ENCODE results near the gene CPZ.
"Not testable (repeated sequence)": the region's sequence is repeated elsewhere in the genome, so short reads cannot be mapped to it uniquely, and the experiment has no call there.

Gene CPZ

DNA sequence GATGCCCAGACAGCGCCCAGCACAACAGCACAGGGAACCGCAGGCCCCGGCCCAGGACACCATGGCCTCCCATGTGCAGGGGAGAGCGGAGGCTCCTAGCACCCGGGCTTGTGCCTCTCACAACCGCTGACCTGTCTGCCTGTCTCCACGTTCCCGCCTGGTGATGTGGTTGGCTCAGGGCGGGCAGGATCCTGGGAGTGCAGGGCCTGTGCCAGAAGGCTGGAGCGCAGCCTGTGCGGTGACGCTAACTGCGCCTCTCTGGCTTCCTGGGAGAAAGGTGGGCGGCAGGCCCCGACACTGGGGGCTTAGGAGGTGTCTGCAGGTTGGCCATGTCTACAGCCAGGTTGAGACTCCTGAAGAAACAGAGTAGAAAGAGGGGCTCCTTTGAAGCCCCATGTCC is 48.7 kb downstream of the CPZ start:
- DNase-seq, result no peak

DNA sequence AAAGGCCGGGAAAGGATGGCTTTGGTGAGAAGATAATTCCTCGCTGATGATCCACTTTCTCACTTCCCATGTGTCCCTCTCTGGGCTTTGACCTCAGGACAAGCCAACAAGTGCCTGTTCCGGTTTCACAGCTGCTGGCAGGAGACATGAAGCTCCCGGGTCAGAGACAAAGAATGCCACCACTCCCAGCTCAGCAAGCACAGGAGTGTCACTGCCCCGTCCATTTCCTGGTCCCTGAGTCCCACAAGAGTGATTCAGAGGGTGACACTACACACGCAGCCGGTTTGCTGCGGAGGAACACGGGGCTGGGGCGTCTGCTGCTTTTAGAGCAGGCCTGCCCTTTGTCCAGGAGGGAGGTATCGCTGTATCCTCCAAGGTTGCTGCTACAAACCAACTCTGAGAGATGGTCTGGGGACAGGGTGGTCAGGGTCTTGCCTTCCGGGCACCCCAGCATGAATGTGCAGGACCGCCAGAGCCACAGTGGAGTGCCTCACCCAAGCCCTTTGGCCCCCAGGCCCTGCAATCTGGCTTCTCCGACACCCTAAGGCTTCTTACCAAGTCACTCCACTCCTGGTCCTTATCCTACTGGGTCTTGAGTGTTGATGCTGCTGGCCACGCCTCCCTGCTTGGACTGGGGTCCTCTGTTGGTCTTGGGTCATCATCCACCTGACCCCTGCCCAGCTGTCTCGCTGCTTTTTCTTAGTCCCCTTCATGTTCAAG is 49.5 kb downstream of the CPZ start:
- DNase-seq, result no peak

DNA sequence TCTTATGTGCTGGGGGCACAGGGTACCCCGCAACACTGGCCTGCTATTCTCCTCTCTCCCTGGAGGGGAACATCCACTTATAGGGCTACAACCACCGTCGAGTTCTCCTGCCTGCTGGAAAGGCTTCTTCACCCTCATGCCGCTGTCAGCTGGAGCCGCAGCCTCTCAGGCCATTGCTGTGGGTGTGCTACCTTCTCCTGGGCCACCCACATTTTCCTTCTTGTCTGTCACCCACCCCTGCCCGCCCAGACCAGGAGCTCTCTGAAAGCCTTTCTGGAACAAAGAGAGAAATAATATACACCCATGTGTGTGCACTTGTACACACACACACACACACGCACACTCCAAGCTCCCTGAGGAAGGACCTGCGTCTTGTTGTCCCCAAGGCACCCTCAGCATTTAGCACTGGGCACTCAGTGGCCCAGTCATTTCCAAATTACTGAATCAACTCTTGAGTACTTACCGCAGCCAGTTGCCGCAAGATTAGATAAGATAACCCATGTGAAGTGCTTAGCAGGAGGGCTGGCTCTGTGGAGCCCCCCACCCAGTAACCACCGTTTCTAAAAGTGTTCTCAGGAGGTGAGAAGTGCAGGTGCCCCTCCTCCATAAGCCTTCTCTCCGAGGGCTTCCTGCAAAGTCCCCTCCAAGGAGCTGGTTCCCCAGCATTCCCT is 50.2 kb downstream of the CPZ start:
- no peak for DNase-seq

GRCh38 chr4:8643441-8643840 is 50.9 kb downstream of the CPZ start:
- no peak for DNase-seq

- DNase-seq, result no peak
These were observed 51.4 kb downstream of the CPZ start for GRCh38 chr4:8643986-8644385.

GRCh38 chr4:8644461-8644891 is 51.9 kb downstream of the CPZ start:
- DNase-seq, result no peak

DNA sequence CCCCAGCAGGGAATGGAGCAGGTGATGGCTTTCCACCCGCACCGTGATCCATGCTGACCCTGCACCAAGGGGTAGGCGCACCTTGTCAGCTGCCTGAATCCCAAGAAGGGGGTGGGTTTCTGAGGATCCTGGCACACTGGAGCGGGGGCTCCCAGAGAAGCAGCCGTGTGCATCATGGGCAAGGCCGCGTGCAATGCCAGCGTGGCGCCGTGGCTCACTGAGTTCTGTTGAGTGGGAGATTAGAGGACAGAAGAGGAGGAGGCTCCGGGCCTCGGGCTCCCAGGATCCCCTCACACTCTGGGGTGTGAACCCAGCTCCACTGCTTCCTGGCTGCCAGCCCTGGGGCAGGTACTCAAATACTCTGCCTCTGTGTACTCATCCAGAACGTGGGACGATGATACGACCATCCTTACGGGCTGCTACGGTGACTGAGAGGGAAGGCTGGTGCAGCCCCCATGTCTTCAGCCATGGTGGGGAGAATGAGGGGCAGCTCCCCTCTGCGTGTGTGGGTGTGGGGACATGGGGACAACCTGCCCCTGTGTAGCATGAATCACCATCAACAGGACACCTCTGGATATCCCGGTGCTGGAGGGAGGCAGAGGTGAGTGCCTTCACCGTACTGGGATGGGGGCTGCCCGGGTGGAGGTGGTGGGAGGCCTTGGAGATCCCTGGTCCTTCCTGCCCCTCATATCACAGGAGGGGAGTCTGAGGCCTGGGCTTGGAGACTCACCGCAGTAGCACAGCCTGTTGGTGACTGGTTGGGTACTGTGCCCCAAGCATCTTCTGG is 52.6 kb downstream of the CPZ start:
- DNase-seq, result no peak

GRCh38 chr4:8645753-8646124 is 53.2 kb downstream of the CPZ start:
- DNase-seq, result no peak

- DNase-seq, result no peak
These were observed 53.9 kb downstream of the CPZ start for GRCh38 chr4:8646296-8647093.

GRCh38 chr4:8647094-8647570 is 54.6 kb downstream of the CPZ start:
- no peak for DNase-seq

DNA sequence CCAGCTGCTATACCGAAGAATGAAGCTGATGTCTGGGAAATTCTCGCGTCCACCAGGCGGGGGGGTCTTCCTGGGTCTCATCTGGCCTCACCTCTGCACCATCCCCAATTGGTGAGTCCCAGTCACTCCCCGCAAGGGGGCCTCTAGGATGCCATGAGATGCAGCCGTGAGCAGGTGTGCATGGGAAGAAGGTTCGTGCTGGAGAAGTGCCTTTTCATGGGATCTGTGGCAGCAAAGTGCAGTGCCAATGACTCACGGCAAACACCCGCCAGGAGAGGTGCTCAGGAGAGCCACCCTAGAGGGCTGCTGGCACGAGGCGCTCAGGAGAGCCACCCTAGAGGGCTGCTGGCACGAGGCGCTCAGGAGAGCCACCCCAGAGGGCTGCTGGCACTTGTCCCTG is 55.1 kb downstream of the CPZ start:
- no peak for DNase-seq

DNA sequence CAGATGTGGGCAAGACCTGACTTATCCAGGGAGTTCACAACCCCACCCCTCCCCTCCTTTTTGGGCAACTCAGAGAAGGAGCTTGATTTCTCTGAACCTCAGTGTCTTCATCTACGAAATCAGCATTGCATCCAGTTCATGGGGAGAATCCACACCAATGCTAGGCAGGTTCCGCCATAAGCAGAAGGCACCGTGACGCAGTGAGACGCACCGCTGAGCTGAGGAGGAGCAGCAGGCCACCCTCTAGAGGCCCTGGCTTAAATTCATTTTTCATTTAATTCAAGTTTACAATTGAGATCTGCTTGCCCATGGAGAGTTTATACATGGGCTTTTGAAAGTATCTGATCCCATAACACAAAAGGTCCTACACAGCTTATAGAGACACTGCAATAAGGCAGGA is 55.7 kb downstream of the CPZ start:
- DNase-seq, result no peak

GRCh38 chr4:8648816-8649630 is 56.5 kb downstream of the CPZ start:
- DNase-seq, result no peak

DNA sequence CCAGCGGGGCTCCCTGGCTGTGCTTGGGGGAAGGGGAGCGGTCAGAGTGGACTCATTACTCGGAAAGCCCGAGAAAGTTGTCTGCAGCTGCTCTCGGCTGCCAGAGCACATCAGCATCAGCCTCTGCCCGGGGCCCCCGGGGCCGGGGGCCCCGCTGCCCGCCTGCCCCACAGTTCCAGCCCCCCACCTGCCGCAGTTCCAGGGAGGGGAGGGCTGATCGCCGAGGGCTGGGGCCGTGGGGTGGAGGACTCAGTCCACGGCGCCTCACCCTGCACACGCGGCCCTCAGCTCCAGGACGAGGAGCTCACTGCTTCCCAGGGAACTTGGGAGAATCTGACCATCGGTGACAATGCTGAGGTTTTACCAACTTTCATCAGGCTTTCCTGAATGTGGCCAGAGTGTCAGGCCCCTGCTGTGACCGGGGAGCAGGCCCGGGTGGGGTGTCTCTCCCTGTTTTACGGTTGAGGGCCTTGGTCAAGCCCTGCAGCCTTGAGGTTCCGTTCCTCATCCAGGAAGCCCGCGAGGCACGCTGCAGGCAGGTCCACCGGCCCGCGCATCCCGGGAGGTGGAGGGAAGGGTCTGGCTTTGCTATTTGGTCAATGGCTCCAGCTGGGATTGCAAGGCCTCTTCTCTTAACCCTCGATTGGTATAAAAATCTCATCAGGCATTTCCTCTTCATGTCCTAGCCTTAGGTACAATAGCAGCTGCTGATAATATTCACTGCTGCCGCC is 57.2 kb downstream of the CPZ start:
- no peak for DNase-seq

DNA sequence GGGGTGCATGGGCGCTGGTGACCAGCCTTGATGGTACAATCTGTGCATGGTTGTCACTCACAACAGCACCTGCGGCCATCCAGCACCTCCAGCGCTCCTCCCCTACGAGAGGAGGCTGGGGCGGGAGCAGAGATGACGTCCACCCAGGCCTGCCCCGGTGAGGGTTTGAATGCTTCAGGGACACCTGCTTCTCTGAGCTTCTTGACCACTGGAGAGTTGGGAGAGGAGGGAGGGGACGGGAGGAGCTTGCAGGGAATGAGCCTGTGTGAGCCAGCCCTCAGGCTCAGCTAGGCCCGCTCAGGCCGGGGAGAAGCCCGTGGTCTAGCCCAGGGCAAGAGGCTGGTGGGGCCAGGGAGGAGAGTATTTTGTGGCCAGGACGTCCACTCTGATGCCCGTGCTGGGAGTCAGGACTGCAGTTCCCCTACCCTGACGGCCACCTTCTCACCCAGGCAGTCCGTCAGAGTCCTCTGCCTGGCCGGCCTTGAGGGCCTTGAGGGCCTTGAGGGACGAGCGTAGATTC is 59.2 kb downstream of the CPZ start:
- DNase-seq, result no peak

DNA sequence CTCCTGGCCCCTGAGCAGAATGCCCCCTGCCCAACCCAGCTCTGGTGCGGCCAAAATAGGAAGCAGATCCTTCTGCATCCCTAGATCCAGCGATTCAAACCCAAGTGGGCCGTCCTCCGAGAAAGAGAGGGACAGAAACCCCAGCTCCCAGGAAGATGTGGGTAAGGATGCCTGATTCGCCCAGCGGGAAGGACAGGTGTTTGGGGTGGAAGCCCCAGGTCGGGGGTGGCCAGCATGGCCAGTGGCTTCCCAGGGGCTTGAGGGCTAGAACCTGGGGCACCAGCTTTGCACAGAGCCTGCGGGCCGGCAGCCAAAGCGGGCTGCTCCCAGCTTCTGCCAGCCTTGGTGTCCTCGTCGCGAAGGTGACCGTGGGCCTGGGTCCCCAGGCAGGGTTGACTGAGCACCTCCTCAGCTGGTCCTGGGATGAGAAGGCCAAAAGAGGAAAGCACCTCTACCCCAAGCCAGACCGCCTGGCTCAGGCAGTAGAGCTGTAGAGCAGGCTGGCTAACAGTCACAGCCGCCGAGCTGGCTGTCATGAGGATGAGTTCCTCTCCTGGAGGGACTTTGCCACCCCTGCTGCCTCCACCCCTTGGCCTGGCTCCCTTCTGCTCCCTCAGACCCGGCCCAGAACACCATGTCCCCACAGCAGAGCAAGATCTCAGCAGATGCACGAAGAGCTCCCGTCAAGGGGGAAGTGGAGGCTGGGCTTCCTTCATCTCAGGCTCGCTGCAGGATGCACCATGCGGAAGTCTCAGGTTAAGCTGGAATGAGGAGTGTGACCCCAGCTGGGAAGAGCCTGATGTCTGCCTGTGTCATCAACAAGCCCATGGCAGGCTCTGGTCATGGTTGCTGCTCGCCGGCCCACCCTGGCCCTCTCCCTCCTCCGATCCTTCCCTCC is 59.9 kb downstream of the CPZ start:
- DNase-seq, result no peak

GRCh38 chr4:8653326-8654000 is 60.9 kb downstream of the CPZ start:
- no peak for DNase-seq

GRCh38 chr4:8654139-8654538 is 61.6 kb downstream of the CPZ start:
- not testable (repeated sequence) for DNase-seq

- no peak for DNase-seq
These were observed 63.0 kb downstream of the CPZ start for GRCh38 chr4:8655411-8656184.
